ENCODE data around the gene LGALS4.
"Not testable (repeated sequence)": the region's sequence is repeated elsewhere in the genome, so short reads cannot be mapped to it uniquely, and the experiment has no call there.

Gene LGALS4

DNA sequence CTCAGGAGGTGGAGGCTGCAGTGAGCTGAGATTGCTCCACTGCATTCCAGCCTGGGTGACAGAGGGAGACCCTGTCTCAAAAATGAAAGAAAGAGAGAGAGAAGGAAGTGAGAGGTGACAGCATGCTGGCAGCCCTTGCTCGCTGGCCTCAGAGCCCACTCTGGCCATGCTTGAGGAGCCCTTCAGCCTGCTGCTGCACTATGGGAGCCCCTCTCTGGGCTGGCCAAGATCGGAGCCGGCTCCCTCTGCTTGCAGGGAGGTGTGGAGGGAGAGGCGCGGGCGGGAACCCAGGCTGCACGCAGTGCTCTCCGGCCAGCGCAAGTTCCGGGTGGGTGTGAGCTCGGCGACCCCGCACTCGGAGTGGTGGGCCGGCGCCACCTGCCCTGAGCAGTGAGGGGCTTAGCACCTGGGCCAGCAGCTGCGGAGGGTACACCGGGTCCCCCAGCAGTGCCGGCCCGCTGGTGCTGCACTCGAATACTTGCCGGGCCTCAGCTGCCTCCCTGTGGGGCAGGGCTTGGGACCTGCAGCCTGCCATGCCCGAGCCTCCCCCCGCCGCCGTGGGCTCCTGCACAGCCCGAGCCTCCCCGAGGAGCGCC is 8.6 kb upstream of the LGALS4 start:
- DNase-seq, result not testable (repeated sequence)

DNA sequence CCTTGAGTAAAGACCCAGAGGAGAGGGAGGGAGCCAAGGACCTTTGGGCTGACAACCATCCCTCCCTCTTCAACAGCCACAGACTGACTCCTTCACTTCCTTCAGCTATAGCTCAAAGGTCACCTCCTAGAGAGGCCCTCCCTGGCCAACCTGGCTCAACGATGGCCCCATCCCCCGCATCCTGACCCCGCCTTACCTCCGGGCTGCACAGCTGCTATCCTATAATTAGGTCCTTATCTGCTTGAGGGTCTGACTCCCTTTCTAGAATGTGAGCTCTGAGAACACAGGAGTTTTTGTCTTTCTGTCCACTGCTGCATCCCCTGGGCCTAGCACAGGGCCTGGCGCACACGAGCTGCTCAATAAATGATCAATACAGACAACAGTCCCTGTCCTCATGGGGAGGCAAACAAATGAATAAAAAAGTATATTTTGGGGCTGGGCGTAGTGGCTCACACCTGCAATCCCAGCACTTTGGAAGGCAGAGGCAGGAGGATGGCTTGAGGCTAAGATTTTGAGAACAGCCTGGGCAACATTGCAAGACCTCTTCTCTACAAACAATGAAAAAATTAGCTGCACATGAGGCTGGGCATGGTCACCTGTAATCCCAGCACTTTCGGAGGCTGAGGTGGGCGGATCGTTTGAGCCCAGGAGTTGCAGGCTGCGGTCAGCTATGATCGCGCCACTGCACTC is 6.6 kb upstream of the LGALS4 start:
- no peak for DNase-seq

DNA sequence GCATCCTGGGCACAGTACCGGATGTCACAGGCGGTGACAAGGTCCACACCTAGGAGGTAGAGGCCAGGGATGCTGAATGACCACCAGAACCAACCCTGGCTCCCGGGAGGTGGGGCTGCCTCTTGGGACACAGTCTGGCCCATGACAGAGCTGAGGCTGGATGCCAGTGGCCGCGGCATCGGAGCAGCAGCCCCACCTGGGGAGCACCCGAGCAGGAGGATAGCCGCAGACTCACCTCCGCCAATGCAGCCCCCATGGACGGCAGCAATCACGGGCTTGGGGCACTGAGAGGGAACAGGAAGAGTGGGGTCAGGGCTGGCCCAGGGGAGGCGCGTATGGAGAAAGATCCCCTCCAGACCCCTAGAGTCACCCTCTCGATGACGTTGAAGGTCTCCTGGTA is 4.3 kb upstream of the LGALS4 start:
- DNase-seq, result no peak

DNA sequence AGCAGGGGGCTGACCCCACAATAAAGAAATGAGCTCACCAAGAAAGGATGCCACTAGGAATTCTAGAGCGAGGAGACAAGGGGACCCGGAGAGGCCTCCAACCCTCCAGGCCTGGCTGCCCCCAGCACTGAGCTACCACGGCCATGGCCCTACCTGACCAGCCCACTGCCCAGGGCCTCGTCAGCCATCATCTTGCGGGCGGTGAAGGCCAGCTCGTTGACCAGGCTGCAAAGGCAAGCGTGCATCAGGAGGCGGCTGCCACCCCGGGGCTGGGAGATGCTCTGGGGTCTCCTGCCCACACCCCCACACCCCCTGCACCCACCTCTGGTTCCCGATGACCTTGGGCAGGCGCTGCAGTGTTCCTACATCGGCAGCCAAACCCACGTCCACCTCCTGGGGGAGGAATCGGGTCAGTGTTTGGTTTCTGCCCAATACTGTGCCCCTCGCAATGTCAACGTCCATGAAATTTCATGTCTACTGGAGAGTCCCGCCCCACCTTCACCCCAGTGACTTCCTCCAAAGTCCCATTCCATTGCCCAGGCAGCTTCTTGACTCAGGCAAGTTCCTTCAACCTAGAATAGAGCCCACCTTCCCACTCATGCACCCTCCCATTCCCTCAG is 3.5 kb upstream of the LGALS4 start:
- DNase-seq, result no peak

DNA sequence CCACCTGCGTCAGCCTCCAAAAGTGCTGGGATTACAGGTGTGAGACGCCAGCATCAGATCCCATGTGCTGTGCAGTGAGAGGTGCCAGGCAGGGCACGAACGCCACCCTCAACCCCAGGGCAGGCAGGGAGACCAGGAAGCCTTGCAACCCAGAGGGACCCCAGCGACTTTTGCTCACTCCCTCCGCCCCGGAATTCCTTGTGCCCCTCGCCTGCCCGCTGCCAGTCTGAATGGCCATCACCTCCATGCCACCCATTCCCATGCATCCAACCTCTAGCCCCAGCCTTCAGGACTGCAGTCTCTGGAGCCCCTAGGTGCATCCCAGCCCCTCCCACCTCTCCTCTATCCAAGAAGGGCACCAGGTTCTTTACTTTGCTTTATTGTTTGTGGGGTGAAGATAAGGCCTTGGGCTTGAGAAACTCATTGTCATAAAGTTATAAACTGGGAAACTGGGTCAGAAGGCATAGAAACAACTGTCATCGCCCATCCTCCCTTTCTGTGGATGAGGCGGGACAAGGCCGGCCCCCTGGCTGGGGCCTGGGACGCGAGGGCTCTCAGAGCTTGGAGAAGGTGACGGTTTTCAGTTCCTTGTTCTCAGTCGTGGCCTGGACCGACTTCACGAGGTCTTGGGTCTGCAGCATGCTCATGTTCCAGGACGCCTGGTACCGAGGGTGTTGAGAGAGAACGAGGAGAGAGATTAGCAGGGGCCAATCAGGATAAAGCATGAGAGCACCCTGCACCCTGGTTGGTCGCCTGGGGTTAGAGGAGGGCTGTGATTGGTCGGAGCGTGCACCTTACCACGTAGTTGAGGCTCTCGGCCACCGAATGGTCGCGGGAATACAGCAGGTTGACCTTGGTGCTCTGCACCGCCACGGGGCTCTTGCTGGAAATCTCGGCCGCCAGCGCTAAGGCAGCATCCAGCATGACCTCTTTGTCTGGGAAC is 2.6 kb upstream of the LGALS4 start:
- DNase-seq, result no peak

DNA sequence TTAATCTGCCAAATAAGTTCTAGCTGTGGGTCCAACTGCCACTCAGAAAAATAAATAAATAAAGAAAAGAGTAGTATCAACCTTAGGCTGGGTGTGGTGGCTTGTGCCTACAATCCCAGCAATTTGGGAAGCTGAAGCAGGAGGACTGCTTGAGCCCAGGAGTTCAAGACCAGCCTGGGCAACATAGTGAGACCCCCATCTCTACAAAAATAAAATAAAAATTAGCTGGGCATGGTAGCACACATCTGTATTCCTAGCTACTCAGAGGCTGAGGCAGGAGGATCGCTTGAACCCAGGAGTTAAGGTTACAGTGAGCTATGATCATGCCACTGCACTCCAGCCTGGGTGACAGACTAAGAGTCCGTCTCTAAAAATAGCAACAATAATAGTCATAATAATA is 1.2 kb upstream of the LGALS4 start:
- not testable (repeated sequence) for DNase-seq

DNA sequence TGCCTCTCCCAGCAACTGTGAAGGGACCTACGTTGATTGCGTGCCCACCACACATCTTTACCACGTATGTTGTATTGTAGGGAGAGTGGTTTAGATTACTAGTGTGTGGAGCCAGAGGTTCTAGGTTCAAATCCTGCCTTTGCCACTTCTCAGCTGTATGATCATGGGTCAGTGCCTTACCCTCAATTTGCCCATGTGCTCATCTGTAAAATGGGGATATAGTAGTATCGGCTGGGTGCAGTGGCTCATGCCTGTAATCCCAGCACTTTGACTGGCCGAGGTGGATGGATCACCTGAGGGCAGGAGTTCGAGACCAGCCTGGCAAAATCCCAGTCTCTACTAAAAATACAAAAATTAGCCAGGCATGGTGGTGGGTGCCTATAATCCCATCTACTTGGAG is 578 bp upstream of the LGALS4 start:
- no peak for DNase-seq

DNA sequence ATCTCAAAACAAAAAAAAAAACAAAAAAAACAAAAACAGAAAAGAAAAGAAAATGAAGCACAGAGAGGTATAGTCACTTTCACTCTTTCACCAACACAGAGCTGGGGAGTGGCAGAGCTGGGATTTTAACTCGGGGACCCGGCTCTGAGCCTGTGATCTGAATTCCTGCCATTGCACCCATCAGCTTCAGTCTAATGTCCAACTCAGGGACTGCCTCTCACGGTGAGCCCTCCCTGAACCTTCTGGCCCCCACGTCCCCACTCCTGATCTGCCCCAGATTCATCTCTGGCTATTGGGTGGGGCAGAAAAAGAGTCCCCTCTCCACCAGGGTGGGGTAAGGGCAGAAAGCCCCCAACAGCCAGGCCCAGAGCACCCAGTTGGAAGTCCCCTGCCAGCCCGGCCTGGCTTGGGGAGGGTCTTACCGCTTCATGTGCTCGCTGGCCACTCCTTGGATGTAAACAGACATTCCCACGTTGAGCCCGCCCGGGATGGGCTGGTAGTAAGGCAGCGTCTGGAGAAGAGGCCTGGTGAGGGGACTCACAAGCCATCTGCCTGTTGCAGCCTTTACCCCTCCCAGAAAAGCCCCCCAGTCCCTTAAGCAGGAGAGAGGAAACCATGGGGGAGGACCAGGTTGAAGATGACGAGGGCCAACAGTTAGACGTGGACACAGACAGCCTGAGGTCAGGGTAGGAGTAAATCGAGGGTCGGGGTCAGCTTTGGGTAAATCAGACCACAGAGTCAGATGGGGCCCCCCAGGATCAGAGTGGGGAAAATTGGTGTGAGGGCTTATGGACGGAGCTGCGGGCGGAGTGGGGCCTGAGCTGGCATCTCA is 520 bp downstream of the LGALS4 start:
- no peak for DNase-seq

DNA sequence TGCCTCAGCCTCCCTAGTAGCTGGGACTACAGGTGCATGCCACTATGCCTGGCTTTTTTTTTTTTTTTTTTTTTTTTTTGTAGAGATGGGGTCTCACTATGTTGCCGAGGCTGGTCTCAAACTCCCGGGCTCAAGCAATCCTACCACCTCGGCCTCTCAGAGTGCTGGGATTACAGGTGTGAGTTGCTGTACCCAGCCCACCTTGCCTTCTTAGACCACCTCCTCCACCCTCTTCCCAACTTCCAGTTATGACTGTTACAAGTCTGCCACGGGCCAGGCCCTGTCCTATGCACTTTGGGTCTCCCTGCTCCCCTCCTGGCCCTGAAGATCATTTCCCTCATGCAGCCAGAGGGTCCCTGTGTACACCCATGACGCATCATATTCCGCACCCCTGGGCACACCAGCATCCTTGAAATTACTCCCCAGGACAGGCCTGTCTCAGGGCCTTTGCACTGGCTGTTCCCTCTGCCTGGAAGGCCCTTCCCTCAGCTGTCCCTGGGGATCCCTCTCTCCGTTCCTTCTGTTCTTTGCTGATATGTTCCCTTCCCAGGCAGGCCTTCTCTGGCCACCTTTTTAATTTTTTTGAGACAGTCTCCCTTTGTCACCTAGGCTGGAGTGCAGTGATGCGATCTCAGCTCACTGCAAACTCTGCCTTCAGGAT is 3.0 kb downstream of the LGALS4 start:
- no peak for DNase-seq

DNA sequence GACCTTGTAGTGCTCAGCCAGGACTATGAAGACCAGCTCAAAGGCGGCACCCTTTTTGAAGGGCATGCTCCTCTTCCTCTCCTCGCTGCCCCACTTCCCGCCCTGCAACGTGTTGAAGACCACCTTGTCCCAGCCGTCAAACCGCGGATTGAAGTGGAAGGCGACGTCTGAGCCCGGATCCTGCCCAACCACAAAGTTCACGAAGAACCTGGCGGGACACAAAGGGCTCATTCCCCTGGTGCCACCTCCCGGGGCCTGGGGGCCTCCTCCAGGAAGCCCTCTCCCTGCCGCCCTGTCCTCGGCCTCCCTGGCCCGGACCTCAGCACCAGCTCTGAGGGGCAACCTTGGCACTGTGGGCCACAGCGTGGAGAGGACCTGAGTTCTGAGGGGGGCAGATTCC is 4.0 kb downstream of the LGALS4 start:
- no peak for DNase-seq

DNA sequence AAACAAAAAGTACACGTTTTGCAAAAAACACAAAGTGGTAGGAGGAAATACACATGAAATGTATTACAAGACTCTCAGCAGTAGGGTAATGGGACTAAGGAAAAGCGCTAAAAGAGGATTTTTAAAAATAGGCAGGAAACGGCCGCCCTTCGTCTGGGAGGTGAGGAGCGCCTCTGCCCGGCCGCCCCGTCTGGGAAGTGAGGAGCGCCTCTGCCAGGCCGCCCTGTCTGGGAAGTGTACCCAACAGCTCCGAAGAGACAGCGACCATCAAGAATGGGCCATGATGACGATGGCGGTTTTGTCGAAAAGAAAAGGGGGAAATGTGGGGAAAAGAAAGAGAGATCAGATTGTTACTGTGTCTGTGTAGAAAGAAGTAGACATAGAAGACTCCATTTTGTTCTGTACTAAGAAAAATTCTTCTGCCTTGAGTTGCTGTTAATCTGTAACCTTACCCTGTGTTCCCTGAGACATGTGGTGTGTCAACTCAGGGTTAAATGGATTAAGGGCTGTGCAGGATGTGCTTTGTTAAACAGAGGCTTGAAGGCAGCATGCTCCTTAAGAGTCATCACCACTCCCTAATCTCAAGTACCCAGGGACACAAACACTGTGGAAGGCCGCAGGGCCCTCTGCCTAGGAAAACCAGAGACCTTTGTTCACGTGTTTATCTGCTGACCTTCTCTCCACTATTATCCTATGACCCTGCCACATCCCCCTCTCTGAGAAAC is 5.2 kb downstream of the LGALS4 start:
- DNase-seq, result not testable (repeated sequence)

DNA sequence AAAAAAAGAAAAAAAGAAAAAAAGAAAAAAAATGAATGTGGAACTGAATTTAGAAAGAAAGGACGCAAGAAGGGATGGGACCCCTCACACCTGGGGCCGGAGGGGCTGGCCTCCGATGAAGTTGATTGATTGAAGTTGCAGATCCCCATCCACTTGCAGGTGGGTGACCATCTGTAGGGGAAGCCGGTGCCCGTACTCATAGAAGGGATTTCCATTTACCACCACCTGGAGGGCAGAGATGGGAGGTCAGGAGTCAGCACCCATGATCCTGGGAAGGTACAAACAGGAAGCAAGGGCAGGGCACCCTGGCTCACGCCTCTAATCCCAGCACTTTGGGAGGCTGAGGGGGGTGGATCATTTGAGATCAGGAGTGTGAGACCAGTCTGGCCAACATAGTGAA is 6.4 kb downstream of the LGALS4 start:
- no peak for DNase-seq

DNA sequence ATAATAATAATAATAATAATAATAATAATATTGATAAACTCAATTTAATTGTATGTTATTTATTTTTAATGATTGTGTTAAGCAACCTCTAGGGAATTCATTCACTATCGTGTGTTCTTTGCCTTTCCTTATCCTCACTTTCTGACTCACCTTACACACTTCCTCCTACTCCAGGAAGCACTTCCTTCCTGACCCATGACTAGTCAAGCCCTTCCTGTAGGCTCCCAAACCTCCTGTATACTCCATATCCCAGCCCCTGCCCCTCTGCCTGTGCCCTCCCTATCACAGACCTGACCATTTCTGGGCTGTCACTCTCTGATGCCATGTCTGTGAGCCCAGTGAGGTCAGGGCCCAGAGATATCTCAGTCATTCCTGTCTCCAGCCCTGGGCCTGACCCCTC is 7.6 kb downstream of the LGALS4 start:
- DNase-seq, result no peak

DNA sequence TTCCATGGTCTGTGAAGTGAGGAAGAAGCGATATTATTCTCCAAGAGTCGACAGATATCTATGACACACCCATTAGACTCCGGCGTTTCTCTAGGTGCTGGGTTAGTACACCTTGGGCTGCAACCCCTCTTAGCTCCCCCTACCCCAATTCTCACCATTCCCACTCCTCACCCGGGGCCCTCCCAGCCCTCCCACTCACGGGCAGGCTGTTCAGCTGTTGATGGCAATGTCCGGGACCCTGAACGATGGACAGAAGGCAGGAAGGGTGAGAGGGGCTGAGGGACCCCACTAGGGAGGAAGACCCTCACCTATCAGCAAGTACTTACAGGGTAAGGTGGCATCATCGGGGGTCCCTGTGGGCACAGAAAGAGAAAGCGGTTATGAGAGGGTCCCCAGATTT is 9.2 kb downstream of the LGALS4 start:
- DNase-seq, result no peak

DNA sequence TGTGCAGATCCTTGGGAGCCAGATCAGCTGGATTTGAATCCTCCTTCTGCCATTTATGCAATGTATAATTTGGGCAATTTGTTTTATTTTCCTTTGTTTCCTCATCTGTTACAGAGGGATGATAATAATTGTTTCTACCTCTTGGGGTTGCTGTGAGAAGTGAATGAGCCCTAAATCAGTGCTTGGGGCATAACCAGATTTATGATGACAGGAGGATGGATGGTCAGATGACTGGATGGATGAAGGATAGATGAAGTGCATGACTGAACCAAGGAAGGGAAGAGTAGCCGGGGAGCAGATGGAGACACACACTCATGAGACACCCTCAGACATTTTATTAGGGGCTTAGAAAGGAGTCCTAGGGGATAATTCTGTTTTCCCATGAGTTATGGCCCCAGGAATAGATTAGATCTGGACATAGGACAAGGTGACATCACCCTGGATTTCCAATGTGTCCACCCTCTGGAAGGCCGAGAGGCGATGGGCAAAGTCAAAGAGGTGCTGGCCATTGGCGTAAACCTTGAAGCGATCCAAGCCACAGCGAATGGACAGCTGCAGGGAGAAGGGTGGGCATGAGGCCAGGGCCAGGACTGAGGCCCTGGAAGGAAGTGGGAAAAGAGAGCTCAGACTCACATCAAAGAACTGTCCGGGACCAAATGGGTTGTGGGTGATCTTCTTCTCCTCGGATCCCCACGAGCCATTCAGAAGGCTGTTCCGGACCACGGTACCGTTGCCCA is 11.2 kb downstream of the LGALS4 start:
- no peak for DNase-seq

DNA sequence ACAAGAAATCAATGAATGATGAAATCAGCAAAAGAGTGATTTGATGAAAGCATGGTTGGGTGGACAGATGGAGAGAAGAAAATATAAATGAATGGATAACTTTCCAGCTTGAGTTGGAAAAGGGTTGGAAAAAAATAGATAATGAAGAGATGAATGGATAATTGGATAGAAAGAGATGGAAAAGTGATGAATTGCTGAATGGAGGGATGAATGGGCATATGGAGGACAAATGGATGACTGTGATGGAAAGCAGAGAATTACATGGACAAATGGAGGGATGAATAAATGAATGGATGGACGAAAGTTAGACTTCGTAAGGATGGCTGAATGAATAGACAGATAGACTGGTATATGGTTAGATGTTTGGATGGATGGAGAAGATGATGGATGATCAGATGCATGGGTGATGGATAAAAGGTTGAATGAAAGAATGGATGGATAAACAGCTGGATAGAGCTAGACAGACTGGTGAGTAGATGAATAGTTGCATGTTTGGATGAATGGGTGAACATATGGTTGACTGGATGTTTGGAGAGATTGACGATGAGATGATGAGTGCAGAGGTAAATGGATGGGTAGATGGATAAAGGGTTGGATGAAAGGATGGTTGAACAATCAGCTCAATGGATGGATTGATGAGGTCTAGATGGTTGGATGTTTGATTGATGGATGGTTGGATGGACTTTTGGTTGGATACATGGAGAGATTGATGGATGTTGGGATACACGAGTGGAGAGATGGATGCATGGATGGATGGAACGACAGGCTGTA is 12.0 kb downstream of the LGALS4 start:
- DNase-seq, result no peak

DNA sequence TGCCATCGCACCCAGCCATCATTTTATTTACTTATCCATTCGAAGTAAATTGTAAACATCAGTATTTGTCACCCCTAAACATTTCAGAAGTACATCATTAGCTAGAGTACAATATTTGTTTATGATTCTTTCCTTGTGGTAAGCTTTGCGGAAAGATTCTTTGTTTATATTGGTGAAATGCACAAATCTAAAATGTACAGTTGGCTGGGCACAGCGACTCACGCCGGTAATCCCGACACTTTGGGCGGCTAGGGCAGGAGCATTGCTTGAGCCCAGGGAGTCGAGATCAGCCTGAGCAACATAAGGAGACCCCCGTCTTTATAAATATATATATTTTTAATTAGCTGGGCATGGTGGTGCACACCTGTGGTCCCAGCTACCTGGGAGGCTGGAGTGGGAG is 13.6 kb downstream of the LGALS4 start:
- DNase-seq, result no peak

DNA sequence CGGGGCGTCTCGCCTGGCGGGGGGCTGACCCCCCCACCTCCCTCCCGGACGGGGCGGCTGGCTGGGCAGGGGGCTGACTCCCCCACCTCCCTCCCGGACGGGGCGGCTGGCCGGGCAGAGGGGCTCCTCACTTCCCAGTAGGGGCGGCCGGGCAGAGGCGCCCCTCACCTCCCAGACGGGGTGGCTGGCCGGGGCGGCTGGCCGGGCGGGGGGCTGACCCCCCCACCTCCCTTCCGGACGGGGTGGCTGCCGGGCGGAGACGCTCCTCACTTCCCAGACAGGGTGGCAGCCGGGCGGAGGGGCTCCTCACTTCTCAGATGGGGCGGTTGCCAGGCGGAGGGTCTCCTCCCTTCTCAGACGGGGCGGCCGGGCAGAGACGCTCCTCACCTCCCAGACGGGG is 15.0 kb downstream of the LGALS4 start:
- DNase-seq, result not testable (repeated sequence)

DNA sequence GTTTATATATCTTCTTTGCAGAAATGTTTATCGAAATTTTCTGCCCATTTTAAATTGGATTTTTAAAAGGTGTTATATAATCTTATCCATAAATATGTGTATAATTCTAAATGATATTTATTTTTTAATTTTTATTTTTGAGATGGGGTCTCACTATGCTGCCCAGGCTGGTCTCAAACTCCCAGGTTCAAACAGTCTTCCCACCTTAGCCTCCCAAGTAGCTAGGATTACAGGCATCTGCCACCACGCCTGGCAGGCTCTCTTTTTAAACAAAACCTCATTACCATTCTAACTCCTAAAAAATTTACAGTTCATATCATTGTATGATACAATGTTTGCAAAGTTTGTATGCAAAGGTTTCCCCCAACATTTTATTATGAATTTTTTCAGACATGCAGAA is 16.6 kb downstream of the LGALS4 start:
- no peak for DNase-seq

DNA sequence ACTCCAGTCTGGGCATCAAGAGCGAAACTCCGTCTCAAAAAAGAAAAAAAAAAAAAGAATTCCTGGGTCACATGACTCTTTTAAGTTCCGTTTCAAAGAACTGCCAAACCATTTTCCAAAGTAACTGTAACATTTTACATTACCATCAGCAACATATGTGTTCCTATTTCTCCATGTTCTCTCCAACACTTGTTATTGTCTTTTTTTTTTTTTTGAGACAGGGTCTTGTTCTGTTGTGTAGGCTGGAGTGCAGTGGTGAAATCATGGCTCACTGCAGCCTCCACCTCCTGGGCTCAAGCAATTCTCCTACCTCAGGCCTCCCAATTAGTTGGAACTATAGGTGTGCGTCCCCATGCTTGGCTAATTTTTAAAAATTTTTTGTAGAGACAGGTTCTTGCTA is 17.2 kb downstream of the LGALS4 start:
- DNase-seq, result no peak

Data from NCI-H748 treated with DMSO at 0.1 percent for 48 hours (cell line).